Psoas muscle (tissue), 8 donors: ENCODE results near the gene CNTFR. TPM values are rescaled to one million over a fixed set of nuclear protein-coding genes. Genes with fewer than 3 reads are reported as not detected.

Experiments
- ATAC-seq, 4 donors: fragments of 200-7000 bp; cut with Tn5 transposase; one replicate each; pipeline ENCODE4 v1.9.1; 2020; ENCODE audit warnings: moderate library complexity in 3 of 4, mild to moderate bottlenecking in 2 of 4
- DNase-seq, 2 donors: peaks; one replicate each; pipeline ENCODE4 v3.0.0-alpha.2; 2020
- H3K27ac ChIP-seq: fragments of 200-600 bp; one replicate; pipeline ENCODE4 v1.8.0; 2022
- H3K27me3 ChIP-seq, 3 donors: fragments of 200-600 bp in 1 of 3; one replicate each; pipeline versions ENCODE4 v1.6.1 to v1.8.0; 2013 to 2022; ENCODE audit warnings: low read length in 2 of 3, mild to moderate bottlenecking in 2 of 3, moderate library complexity in 1 of 3; ENCODE audit not compliant: insufficient read depth in 3 of 3
- H3K36me3 ChIP-seq, 2 donors: fragments of 200-600 bp in 1 of 2; one replicate each; pipeline versions ENCODE4 v1.6.1 to v1.8.0; 2013 to 2022; ENCODE audit warnings: low read depth in 1 of 2, mild to moderate bottlenecking in 1 of 2, moderate library complexity in 1 of 2; ENCODE audit not compliant: insufficient read depth in 1 of 2
- H3K4me1 ChIP-seq: fragments of 200-600 bp; one replicate; pipeline ENCODE4 v1.8.0; 2022
- H3K4me3 ChIP-seq: fragments of 200-600 bp; one replicate; pipeline ENCODE4 v1.8.0; 2022; ENCODE audit warnings: mild to moderate bottlenecking
- H3K9me3 ChIP-seq: fragments of 200-600 bp; one replicate; pipeline ENCODE4 v1.8.0; 2022
- CTCF ChIP-seq: fragments of 200-600 bp; IDR thresholded peaks from one replicate; pipeline ENCODE4 v1.8.0; 2022; ENCODE audit warnings: antibody characterized with exemption
- WGBS, 3 donors: extraction: QIAGEN DNeasy Blood & Tissue Kit; methylation state at CpG; one replicate each; pipeline versions ENCODE4 v1.1.6 to v1.1.7; 2013; 5-methylcytosine and 5-hydroxymethylcytosine counted together
- intact Hi-C, 2 donors: fragments of 100-400 bp; cut with DNase I; formaldehyde crosslinking; loops; one replicate each; pipeline versions ENCODE4 v1.11.0 to v1.14.2; 2022
- polyA plus RNA-seq, 3 donors: library from polyadenylated mRNA; stranded (reverse); fragments of 200-250 nt; gene quantifications; one replicate each; pipeline ENCODE4 v1.2.3, GENCODE V29; 2013
- total RNA-seq, 4 donors: library from RNA; stranded (reverse); fragmentation: NEBNext Ultra II Directional in 2 of 4; extraction: Animal tissue kit (Norgen Biotek cat#: 25700) in 2 of 4; gene quantifications; one replicate each; pipeline versions ENCODE4 v1.2.1 to v1.2.4, GENCODE V29; 2021 to 2023
- donor health status: healthy with polysubstance abuse.
- donor health status: DM: no; HTN: no; CAD: no; lungs with moderate emphysema.
- donor health status: Bipolar disorder and iron deficiency.
- donor health status: healthy.
- donor health status: DM: yes; HTN: yes; CAD: no.
- donor health status: DM: no; HTN: no; CAD: no.
- donor health status: DM: no; HTN: no; CAD: no.
- donor health status: DM: yes; HTN: yes; CAD: no.

Gene CNTFR
- total and polyA plus RNA-seq, 7 donors, result 32.3 to 97.4 (median 64.4) TPM

GRCh38 chr9:34508951-34509350, 80.6 kb downstream of the CNTFR start:
- no peak for TF ChIP-seq CTCF
- no peak overlapping the region for H3K27ac ChIP-seq
- H3K27me3 ChIP-seq, result no peaks in the 10 kb centered on the region
- H3K36me3 ChIP-seq, result no peaks in the 10 kb centered on the region
- ATAC-seq (no peak), DNase-seq (no peak)
- no peaks in the 10 kb centered on the region for H3K4me1 ChIP-seq
- no peaks in the 10 kb centered on the region for H3K9me3 ChIP-seq
- H3K4me3 ChIP-seq, result no peak overlapping the region
- intact Hi-C loops, result no loop called here
- 71 to 97% (median 93%) methylated on average over 3 of the region's 3 CpGs for WGBS, 3 donors

- Histone ChIP-seq H3K27ac (no peak overlapping the region), H3K27me3 (no peaks in the 10 kb centered on the region), H3K4me1 (no peaks in the 10 kb centered on the region), H3K36me3 (no peaks in the 10 kb centered on the region), H3K4me3 (no peak overlapping the region), H3K9me3 (no peaks in the 10 kb centered on the region)
- DNase-seq (no peak), ATAC-seq (no peak)
- 91 to 94% (median 93%) methylated on average over 3 of the region's 3 CpGs for WGBS, 3 donors
- intact Hi-C loops, result no loop called here
- TF ChIP-seq CTCF, result no peak
These were observed 81.1 kb downstream of the CNTFR start for GRCh38 chr9:34508463-34508862.

GRCh38 chr9:34507966-34508365, 81.6 kb downstream of the CNTFR start:
- no peaks in the 10 kb centered on the region for H3K27me3 ChIP-seq
- H3K4me1 ChIP-seq, result no peaks in the 10 kb centered on the region
- no peaks in the 10 kb centered on the region for H3K36me3 ChIP-seq
- intact Hi-C loops, result no loop called here
- DNase-seq, result no peak
- H3K9me3 ChIP-seq, result no peaks in the 10 kb centered on the region
- ATAC-seq, result no peak
- no peak for TF ChIP-seq CTCF
- no peak overlapping the region for H3K27ac ChIP-seq
- no peak overlapping the region for H3K4me3 ChIP-seq

GRCh38 chr9:34507556-34507955, 82.0 kb downstream of the CNTFR start:
- Histone ChIP-seq H3K27me3 (no peaks in the 10 kb centered on the region), H3K36me3 (no peaks in the 10 kb centered on the region), H3K4me1 (no peaks in the 10 kb centered on the region), H3K27ac (no peak overlapping the region), H3K9me3 (no peaks in the 10 kb centered on the region), H3K4me3 (no peak overlapping the region)
- intact Hi-C loops, result no loop called here
- DNase-seq, result no peak
- no peak for TF ChIP-seq CTCF
- WGBS, 3 donors, result 81 to 91% (median 86%) methylated on average over 5 of the region's 5 CpGs
- no peak for ATAC-seq

GRCh38 chr9:34506623-34507022, 82.9 kb downstream of the CNTFR start:
- no peaks in the 10 kb centered on the region for H3K36me3 ChIP-seq
- no peaks in the 10 kb centered on the region for H3K27me3 ChIP-seq
- intact Hi-C loops, result no loop called here
- H3K4me3 ChIP-seq, result no peak overlapping the region
- no peaks in the 10 kb centered on the region for H3K9me3 ChIP-seq
- TF ChIP-seq CTCF, result no peak
- no peaks in the 10 kb centered on the region for H3K4me1 ChIP-seq
- no peak for ATAC-seq
- DNase-seq, result no peak
- WGBS, 3 donors, result 88 to 92% (median 88%) methylated on average over 7 of the region's 7 CpGs
- H3K27ac ChIP-seq, result no peak overlapping the region
